Liver (tissue), 9 donors: ENCODE data around the gene ANKRD44. TPM values are rescaled to one million over a fixed set of nuclear protein-coding genes. Genes with fewer than 3 reads are reported as not detected.

Experiments used
- DNase-seq: peaks from one replicate; pipeline ENCODE4 v3.0.0-alpha.2; 2017; ENCODE audit warnings: low spot score
- H3K27ac ChIP-seq, 2 donors: one replicate each; pipeline ENCODE4 v1.7.0; 2013; ENCODE audit warnings: inconsistent platforms in 2 of 2, low read length in 2 of 2, control low read depth in 1 of 2, low read depth in 1 of 2, mild to moderate bottlenecking in 1 of 2
- H3K27me3 ChIP-seq, 4 donors: one replicate each; pipeline versions ENCODE4 v1.6.1 to v1.7.0; 2013; ENCODE audit warnings: low read length in 3 of 4, inconsistent platforms in 1 of 4, mild to moderate bottlenecking in 1 of 4, moderate library complexity in 1 of 4; ENCODE audit not compliant: control insufficient read depth in 4 of 4, insufficient read depth in 4 of 4
- H3K36me3 ChIP-seq, 4 donors: one replicate each; pipeline versions ENCODE4 v1.6.1 to v1.7.0; 2013; ENCODE audit warnings: low read length in 3 of 4, mild to moderate bottlenecking in 3 of 4, low read depth in 1 of 4, moderate library complexity in 1 of 4; ENCODE audit not compliant: control insufficient read depth in 4 of 4, insufficient read depth in 3 of 4
- H3K4me1 ChIP-seq, 4 donors: one replicate each; pipeline versions ENCODE4 v1.6.1 to v1.7.0; 2013; ENCODE audit warnings: low read length in 3 of 4, mild to moderate bottlenecking in 3 of 4, moderate library complexity in 1 of 4; ENCODE audit not compliant: control insufficient read depth in 4 of 4, insufficient read depth in 4 of 4
- H3K4me3 ChIP-seq, 3 donors: one replicate each; pipeline versions ENCODE4 v1.6.1 to v1.7.0; 2013; ENCODE audit warnings: low read length in 3 of 3, control low read depth in 1 of 3, low read depth in 1 of 3, mild to moderate bottlenecking in 1 of 3
- H3K9ac ChIP-seq, 2 donors: one replicate each; pipeline ENCODE4 v1.7.0; 2013; ENCODE audit warnings: low read length in 2 of 2, mild to moderate bottlenecking in 2 of 2, moderate library complexity in 2 of 2, control low read depth in 1 of 2, low read depth in 1 of 2
- H3K9me3 ChIP-seq, 4 donors: one replicate each; pipeline versions ENCODE4 v1.6.1 to v1.7.0; 2013; ENCODE audit warnings: low read length in 3 of 4; ENCODE audit not compliant: control insufficient read depth in 4 of 4
- ATF3 ChIP-seq: IDR thresholded peaks from 2 replicates; pipeline ENCODE4 v1.6.1; 2016; ENCODE audit warnings: antibody characterized with exemption
- CTCF ChIP-seq: fragments of 150-350 bp; IDR thresholded peaks from 2 replicates; pipeline ENCODE4 v1.5.1; 2017; ENCODE audit warnings: improper control_type of control experiment, low read depth, low read length; ENCODE audit not compliant: missing input control
- EGR1 ChIP-seq, 2 donors: IDR thresholded peaks; 2 replicates each; pipeline ENCODE4 v1.6.1; 2016 to 2018; ENCODE audit warnings: antibody characterized with exemption in 2 of 2, low read depth in 2 of 2
- FOXA1 ChIP-seq: IDR thresholded peaks from 2 replicates; pipeline ENCODE4 v1.6.1; 2016; ENCODE audit warnings: antibody characterized with exemption
- FOXA2 ChIP-seq: IDR thresholded peaks from 2 replicates; pipeline ENCODE4 v1.6.1; 2016; ENCODE audit warnings: antibody characterized with exemption
- GABPA ChIP-seq, 2 donors: IDR thresholded peaks in 1 of 2; conservative IDR thresholded peaks in 1 of 2; 2 replicates each; pipeline ENCODE4 v1.6.1; 2016; ENCODE audit warnings: antibody characterized with exemption in 2 of 2, mild to moderate bottlenecking in 1 of 2, moderate library complexity in 1 of 2
- HNF4A ChIP-seq, 2 donors: conservative IDR thresholded peaks; 2 replicates each; pipeline ENCODE4 v1.6.1; 2016; ENCODE audit warnings: antibody characterized with exemption in 2 of 2, mild to moderate bottlenecking in 2 of 2
- HNF4G ChIP-seq: IDR thresholded peaks from 2 replicates; pipeline ENCODE4 v1.6.1; 2016; ENCODE audit warnings: antibody characterized with exemption
- MAX ChIP-seq: IDR thresholded peaks from 2 replicates; pipeline ENCODE4 v1.6.1; 2016; ENCODE audit warnings: antibody characterized with exemption
- NR2F2 ChIP-seq: IDR thresholded peaks from 2 replicates; pipeline ENCODE4 v1.6.1; 2016; ENCODE audit warnings: antibody characterized with exemption
- RAD21 ChIP-seq, 2 donors: IDR thresholded peaks; 2 replicates each; pipeline ENCODE4 v1.6.1; 2016; ENCODE audit warnings: antibody characterized with exemption in 2 of 2, mild to moderate bottlenecking in 2 of 2
- REST ChIP-seq: IDR thresholded peaks from 2 replicates; pipeline ENCODE4 v1.6.1; 2016; ENCODE audit warnings: antibody characterized with exemption, mild to moderate bottlenecking
- RXRA ChIP-seq, 2 donors: IDR thresholded peaks; 2 replicates each; pipeline ENCODE4 v1.6.1; 2017 to 2018; ENCODE audit warnings: antibody characterized with exemption in 2 of 2, mild to moderate bottlenecking in 1 of 2
- SP1 ChIP-seq: IDR thresholded peaks from 2 replicates; pipeline ENCODE4 v1.6.1; 2018; ENCODE audit warnings: antibody characterized with exemption, mild to moderate bottlenecking
- TAF1 ChIP-seq: conservative IDR thresholded peaks from 2 replicates; pipeline ENCODE4 v1.6.1; 2016; ENCODE audit warnings: antibody characterized with exemption, mild to moderate bottlenecking
- YY1 ChIP-seq: IDR thresholded peaks from 2 replicates; pipeline ENCODE4 v1.6.1; 2016; ENCODE audit warnings: antibody characterized with exemption, mild to moderate bottlenecking
- ZBTB33 ChIP-seq: IDR thresholded peaks from 2 replicates; pipeline ENCODE4 v1.6.1; 2016; ENCODE audit warnings: antibody characterized with exemption
- WGBS: extraction: QIAGEN DNeasy Blood & Tissue Kit; methylation state at CpG from one replicate; pipeline ENCODE4 v1.1.7; 2013; 5-methylcytosine and 5-hydroxymethylcytosine counted together
- polyA plus RNA-seq, 2 donors: library from polyadenylated mRNA; stranded (reverse) in 1 of 2; unstranded in 1 of 2; fragments of 200-250 nt in 1 of 2; fragments of >200 nt in 1 of 2; fragmentation: Nextera tagmentation in 1 of 2; extraction: Ambion mirVana in 1 of 2; gene quantifications; one replicate each; pipeline versions ENCODE4 v1.2.1 to v1.2.3, GENCODE V29; 2013 to 2015
- total RNA-seq, 2 donors: library from RNA; depleted of rRNA; stranded (reverse); fragments of >200 nt; gene quantifications; one replicate each; pipeline ENCODE4 v1.2.3, GENCODE V29; 2014
- donor health status: healthy.
- donor health status: healthy.
- donor health status: healthy.
- donor health status: healthy.
- donor health status: healthy.

The ANKRD44 gene
- total and polyA plus RNA-seq, 4 donors = 3.8 to 18.2 (median 6.8) TPM

- DNase-seq = no peak
- no peak overlapping the region for H3K27ac ChIP-seq
- WGBS = 95% methylated on average over 2 of the region's 2 CpGs
- no peaks in the 10 kb centered on the region for H3K36me3 ChIP-seq
- no peaks in the 10 kb centered on the region for H3K9me3 ChIP-seq
- no peaks in the 10 kb centered on the region for H3K27me3 ChIP-seq
- TF ChIP-seq ATF3 (no peak), RAD21 (IDR thresholded peaks at IDR 0.05) (no peak), MAX (no peak), FOXA1 (no peak), CTCF (no peak), RXRA (IDR thresholded peaks at IDR 0.05) (no peak), EGR1 (IDR thresholded peaks at IDR 0.05; ENCODE audit: low read depth in 2 of 2) (no peak), HNF4A (conservative IDR thresholded peaks at IDR 0.05) (no peak), FOXA2 (no peak), REST (no peak), NR2F2 (no peak)
- no peak overlapping the region for H3K4me3 ChIP-seq
- no peak overlapping the region for H3K9ac ChIP-seq
- peaks cover 0 to 15% (median 2%) of the 10 kb centered on the region in 4 donors for H3K4me1 ChIP-seq
Measured at GRCh38 chr2:197207106-197207505, 103.5 kb downstream of the ANKRD44 start.

- H3K36me3 ChIP-seq = no peaks in the 10 kb centered on the region
- H3K27me3 ChIP-seq = no peaks in the 10 kb centered on the region
- peaks cover 0 to 17% (median 2%) of the 10 kb centered on the region in 4 donors for H3K4me1 ChIP-seq
- no peak for TF ChIP-seq MAX
- no peak for TF ChIP-seq FOXA1
- no peak for TF ChIP-seq NR2F2
- no peak for TF ChIP-seq RAD21 (IDR thresholded peaks at IDR 0.05)
- TF ChIP-seq ZBTB33 = no peak
- TF ChIP-seq HNF4A (conservative IDR thresholded peaks at IDR 0.05) = no peak
- no peak for TF ChIP-seq SP1
- no peak for TF ChIP-seq YY1
- no peak for TF ChIP-seq RXRA (IDR thresholded peaks at IDR 0.05)
- TF ChIP-seq ATF3 = no peak
- TF ChIP-seq GABPA (IDR thresholded peaks at IDR 0.05 in 1 of 2, conservative IDR thresholded peaks at IDR 0.05 in 1 of 2) = no peak
- TF ChIP-seq HNF4G = no peak
- TF ChIP-seq TAF1 = no peak
- no peak for TF ChIP-seq EGR1 (IDR thresholded peaks at IDR 0.05; ENCODE audit: low read depth in 2 of 2)
- TF ChIP-seq FOXA2 = no peak
- no peak for TF ChIP-seq CTCF
- no peak overlapping the region for H3K4me3 ChIP-seq
- H3K27ac ChIP-seq = no peak overlapping the region
- no peaks in the 10 kb centered on the region for H3K9me3 ChIP-seq
- H3K9ac ChIP-seq = no peak overlapping the region
- WGBS = 76% methylated on average over 7 of the region's 7 CpGs
- no peak for DNase-seq
Measured at GRCh38 chr2:197205585-197206215, 104.9 kb downstream of the ANKRD44 start.
